ENCODE measurements around the gene MAP3K7. TPM values are rescaled to one million over a fixed set of nuclear protein-coding genes. Genes with fewer than 3 reads are reported as not detected.

The MAP3K7 gene
- total and polyA plus RNA-seq, 2 of the 13 experiments (the other 11 are each of a cell fraction or from before 2014, with no cell fraction given), result 24.1 to 24.4 TPM

- H4K20me1 ChIP-seq (ENCODE audit: insufficient read depth, low read length), result no peaks in the 10 kb centered on the region
- H3K4me2 ChIP-seq (ENCODE audit: low read depth, low read length), result no peak overlapping the region
- no peaks in the 10 kb centered on the region for H3K79me2 ChIP-seq (ENCODE audit: insufficient read depth, low read length)
- H3K4me3 ChIP-seq (replicated peaks in 1 of 3; ENCODE audit: insufficient read depth in 1 of 3, low read depth in 2 of 3, low read length in 3 of 3), result no peak overlapping the region
- WGBS (ENCODE audit: low lambda C conversion rate), result 99% methylated on average over 4 of the region's 4 CpGs
- in situ Hi-C loops (cut with HindIII; ENCODE audit: extremely low pct_ligation_motif_present, low pct_unique_long_range_greater_than_20kb), result no loop called here
- H3K27ac ChIP-seq (ENCODE audit: extremely low read length, insufficient read depth, low read length), result no peak overlapping the region
- H3K9ac ChIP-seq (ENCODE audit: insufficient read depth, low read depth, low read length), result no peak overlapping the region
- DNase-seq (ENCODE audit: low spot score) (no peak), ATAC-seq (no peak), FAIRE-seq (no peak)
- H3K36me3 ChIP-seq (replicated peaks in 1 of 2; ENCODE audit: control insufficient read depth in 1 of 2, insufficient read depth in 2 of 2, low read length in 2 of 2), result peaks cover 3 to 7% of the 10 kb centered on the region in 2 experiments; a peak in 3 of 5 replicates
- CTCF ChIA-PET (ENCODE audit: low intra/inter-chr PET ratio, low total read pairs), result no interaction called here
- H3K27me3 ChIP-seq (ENCODE audit: control insufficient read depth in 1 of 2, insufficient read depth in 2 of 2, low read length in 2 of 2), result no peaks in the 10 kb centered on the region
- no TSS peak for BruUV-seq (replicated peaks)
- no peaks in the 10 kb centered on the region for H3K9me3 ChIP-seq (ENCODE audit: low read length)
- no peak overlapping the region for H2AFZ ChIP-seq (ENCODE audit: low read length)
- no peaks in the 10 kb centered on the region for H3K4me1 ChIP-seq (ENCODE audit: insufficient read depth, low read length)
- POLR2A ChIA-PET, result no interaction called here
- intact Hi-C loops (cut with micrococcal nuclease; ENCODE audit: unreplicated experiment), result no loop called here
- TF ChIP-seq, protein P1, sequence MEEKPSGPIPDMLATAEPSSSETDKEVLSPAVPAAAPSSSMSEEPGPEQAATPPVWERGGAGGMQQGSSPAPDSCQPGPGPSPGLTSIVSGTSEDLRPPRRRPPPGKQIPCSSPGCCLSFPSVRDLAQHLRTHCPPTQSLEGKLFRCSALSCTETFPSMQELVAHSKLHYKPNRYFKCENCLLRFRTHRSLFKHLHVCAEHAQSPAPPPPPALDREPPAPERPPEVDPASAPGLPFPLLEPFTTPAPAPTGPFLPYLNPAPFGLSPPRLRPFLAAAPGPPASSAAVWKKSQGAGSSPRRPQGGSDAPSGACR (CRISPR knock-in tag; IDR thresholded peaks at IDR 0.05), result no peak
- TF ChIP-seq ZNF546 (CRISPR knock-in tag; conservative IDR thresholded peaks at IDR 0.05) (no peak), CHD2 (IDR thresholded peaks at IDR 0.05; ENCODE audit: low read depth, low read length) (no peak), FUBP1 (CRISPR knock-in tag; IDR thresholded peaks at IDR 0.05; ENCODE audit: borderline replicate concordance) (no peak), ZNF597 (CRISPR knock-in tag; IDR thresholded peaks at IDR 0.05) (no peak), GZF1 (CRISPR knock-in tag; IDR thresholded peaks at IDR 0.05) (no peak), POLR2AphosphoS2 (IDR thresholded peaks at IDR 0.05; ENCODE audit: low read depth, low read length) (no peak)
- TF ChIP-seq, protein P2, sequence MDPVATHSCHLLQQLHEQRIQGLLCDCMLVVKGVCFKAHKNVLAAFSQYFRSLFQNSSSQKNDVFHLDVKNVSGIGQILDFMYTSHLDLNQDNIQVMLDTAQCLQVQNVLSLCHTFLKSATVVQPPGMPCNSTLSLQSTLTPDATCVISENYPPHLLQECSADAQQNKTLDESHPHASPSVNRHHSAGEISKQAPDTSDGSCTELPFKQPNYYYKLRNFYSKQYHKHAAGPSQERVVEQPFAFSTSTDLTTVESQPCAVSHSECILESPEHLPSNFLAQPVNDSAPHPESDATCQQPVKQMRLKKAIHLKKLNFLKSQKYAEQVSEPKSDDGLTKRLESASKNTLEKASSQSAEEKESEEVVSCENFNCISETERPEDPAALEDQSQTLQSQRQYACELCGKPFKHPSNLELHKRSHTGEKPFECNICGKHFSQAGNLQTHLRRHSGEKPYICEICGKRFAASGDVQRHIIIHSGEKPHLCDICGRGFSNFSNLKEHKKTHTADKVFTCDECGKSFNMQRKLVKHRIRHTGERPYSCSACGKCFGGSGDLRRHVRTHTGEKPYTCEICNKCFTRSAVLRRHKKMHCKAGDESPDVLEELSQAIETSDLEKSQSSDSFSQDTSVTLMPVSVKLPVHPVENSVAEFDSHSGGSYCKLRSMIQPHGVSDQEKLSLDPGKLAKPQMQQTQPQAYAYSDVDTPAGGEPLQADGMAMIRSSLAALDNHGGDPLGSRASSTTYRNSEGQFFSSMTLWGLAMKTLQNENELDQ (CRISPR knock-in tag; IDR thresholded peaks at IDR 0.05; ENCODE audit: borderline replicate concordance), result no peak
- TF ChIP-seq, protein P3, sequence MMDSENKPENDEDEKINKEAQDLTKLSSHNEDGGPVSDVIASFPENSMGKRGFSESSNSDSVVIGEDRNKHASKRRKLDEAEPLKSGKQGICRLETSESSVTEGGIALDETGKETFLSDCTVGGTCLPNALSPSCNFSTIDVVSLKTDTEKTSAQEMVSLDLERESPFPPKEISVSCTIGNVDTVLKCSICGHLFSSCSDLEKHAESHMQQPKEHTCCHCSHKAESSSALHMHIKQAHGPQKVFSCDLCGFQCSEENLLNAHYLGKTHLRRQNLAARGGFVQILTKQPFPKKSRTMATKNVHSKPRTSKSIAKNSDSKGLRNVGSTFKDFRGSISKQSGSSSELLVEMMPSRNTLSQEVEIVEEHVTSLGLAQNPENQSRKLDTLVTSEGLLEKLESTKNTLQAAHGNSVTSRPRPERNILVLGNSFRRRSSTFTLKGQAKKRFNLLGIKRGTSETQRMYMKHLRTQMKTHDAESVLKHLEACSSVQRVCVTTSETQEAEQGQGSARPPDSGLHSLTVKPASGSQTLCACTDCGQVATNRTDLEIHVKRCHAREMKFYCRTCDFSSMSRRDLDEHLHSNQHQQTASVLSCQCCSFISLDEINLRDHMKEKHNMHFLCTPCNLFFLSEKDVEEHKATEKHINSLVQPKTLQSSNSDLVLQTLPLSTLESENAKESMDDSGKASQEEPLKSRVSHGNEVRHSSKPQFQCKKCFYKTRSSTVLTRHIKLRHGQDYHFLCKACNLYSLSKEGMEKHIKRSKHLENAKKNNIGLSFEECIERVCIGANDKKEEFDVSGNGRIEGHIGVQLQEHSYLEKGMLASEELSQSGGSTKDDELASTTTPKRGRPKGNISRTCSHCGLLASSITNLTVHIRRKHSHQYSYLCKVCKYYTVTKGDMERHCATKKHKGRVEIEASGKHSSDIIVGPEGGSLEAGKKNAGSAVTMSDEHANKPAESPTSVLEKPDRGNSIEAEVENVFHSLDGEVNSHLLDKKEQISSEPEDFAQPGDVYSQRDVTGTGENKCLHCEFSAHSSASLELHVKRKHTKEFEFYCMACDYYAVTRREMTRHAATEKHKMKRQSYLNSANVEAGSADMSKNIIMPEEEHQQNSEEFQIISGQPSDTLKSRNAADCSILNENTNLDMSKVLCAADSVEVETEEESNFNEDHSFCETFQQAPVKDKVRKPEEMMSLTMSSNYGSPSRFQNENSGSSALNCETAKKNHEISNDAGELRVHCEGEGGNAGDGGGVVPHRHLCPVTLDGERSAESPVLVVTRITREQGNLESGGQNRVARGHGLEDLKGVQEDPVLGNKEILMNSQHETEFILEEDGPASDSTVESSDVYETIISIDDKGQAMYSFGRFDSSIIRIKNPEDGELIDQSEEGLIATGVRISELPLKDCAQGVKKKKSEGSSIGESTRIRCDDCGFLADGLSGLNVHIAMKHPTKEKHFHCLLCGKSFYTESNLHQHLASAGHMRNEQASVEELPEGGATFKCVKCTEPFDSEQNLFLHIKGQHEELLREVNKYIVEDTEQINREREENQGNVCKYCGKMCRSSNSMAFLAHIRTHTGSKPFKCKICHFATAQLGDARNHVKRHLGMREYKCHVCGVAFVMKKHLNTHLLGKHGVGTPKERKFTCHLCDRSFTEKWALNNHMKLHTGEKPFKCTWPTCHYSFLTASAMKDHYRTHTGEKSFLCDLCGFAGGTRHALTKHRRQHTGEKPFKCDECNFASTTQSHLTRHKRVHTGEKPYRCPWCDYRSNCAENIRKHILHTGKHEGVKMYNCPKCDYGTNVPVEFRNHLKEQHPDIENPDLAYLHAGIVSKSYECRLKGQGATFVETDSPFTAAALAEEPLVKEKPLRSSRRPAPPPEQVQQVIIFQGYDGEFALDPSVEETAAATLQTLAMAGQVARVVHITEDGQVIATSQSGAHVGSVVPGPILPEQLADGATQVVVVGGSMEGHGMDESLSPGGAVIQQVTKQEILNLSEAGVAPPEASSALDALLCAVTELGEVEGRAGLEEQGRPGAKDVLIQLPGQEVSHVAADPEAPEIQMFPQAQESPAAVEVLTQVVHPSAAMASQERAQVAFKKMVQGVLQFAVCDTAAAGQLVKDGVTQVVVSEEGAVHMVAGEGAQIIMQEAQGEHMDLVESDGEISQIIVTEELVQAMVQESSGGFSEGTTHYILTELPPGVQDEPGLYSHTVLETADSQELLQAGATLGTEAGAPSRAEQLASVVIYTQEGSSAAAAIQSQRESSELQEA (CRISPR knock-in tag; IDR thresholded peaks at IDR 0.05; ENCODE audit: not compliant biosample characterization), result no peak
Observed at GRCh38 chr6:90536520-90536919, 50.4 kb downstream of the MAP3K7 start.
